ENCODE data around the gene CHD1.

DNA sequence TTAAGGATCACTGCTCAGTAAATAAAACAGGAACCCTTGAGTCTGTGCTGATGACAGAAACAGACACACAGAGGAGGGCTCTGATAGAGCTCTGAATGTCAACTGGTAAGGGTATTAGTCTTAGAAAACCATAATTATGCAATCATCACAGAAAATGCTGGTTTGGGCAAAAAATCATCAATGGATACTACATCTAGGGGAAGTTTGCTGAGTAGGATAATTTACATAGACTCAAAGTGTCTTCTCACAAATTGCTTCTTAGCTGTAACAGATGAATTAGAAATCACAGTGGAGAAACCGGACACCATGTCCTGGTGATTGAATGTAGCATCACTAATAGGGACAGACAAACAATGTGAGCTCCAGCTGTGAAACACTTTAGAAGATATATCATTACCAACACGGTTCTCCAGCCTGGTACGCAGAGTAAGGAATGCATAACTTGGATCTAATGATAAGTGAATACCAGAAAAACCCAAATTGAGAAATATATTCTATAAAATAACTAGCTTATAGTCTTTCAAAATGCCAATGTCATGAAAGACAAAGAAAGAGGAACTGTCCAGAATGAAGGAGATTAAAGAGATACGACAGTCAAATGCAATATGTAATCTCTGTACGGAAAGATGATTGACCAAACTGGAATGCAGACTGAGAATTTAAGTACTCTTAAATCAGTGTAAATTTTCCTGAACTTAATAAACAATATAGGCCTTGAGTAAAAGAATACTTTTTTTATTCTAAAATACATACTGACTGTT lies 17.3 kb downstream of the CHD1 start:
- TF ChIP-seq, protein P1, sequence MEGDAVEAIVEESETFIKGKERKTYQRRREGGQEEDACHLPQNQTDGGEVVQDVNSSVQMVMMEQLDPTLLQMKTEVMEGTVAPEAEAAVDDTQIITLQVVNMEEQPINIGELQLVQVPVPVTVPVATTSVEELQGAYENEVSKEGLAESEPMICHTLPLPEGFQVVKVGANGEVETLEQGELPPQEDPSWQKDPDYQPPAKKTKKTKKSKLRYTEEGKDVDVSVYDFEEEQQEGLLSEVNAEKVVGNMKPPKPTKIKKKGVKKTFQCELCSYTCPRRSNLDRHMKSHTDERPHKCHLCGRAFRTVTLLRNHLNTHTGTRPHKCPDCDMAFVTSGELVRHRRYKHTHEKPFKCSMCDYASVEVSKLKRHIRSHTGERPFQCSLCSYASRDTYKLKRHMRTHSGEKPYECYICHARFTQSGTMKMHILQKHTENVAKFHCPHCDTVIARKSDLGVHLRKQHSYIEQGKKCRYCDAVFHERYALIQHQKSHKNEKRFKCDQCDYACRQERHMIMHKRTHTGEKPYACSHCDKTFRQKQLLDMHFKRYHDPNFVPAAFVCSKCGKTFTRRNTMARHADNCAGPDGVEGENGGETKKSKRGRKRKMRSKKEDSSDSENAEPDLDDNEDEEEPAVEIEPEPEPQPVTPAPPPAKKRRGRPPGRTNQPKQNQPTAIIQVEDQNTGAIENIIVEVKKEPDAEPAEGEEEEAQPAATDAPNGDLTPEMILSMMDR (IDR thresholded peaks at IDR 0.05): no peak
- TF ChIP-seq POLR2A (IDR thresholded peaks at IDR 0.05): no peak

Measured in Peyer's patch (tissue), 4 donors.